HCT116 (cell line): Measurements from ENCODE around the gene CDC45. TPM values are rescaled to one million over a fixed set of nuclear protein-coding genes. Genes with fewer than 3 reads are reported as not detected.

Experiments used
- ATAC-seq: fragments of 200-7000 bp; cut with Tn5 transposase; 2 replicates; pipeline ENCODE4 v1.9.1; 2020; ENCODE audit warnings: mild to moderate bottlenecking, moderate library complexity
- BruUV-seq: library from RNA; stranded (reverse); fragments of 400-500 nt; replicated peaks from 2 replicates; lab custom pipeline; 2021; lab: Mats Ljungman, UMichigan
- CTCF ChIA-PET: fragments of 300-600 bp; sonication (Branson Sonifier 250); formaldehyde crosslinking; loops from one replicate; lab custom pipeline; 2021; ENCODE audit warnings: antibody characterized with exemption; lab: Charles Lee
- POLR2A ChIA-PET: fragments of 300-600, 350-600 bp; sonication (Branson Sonifier 250); formaldehyde crosslinking; loops from one replicate; lab custom pipeline; 2021; ENCODE audit warnings: antibody characterized with exemption; lab: Charles Lee
- RAD21 ChIA-PET, 2 experiments: fragments of 300-600 bp; sonication (Branson Sonifier 250); formaldehyde crosslinking; loops; one replicate each; lab custom pipeline; 2023; ENCODE audit warnings: low total read pairs in 2 of 2; ENCODE audit not compliant: uncharacterized antibody in 2 of 2, unreplicated experiment in 2 of 2, low non-redundant PET in 1 of 2; lab: Charles Lee
- DNase-seq: peaks from one replicate; pipeline ENCODE4 v3.0.0-alpha.2; 2010; ENCODE audit warnings: low read depth, low spot score
- H2AFZ ChIP-seq: fragments of 200-600 bp; shearing (Covaris generic), sonication (generic); 2 replicates; pipeline ENCODE4 v1.6.1; 2017; ENCODE audit warnings: low read depth, mixed run types, mixed read lengths, antibody characterized with exemption, low read length; ENCODE audit not compliant: poor library complexity, severe bottlenecking
- H3K27ac ChIP-seq: 2 replicates; pipeline ENCODE4 v1.5.1; 2012; ENCODE audit warnings: low read depth, low read length
- H3K27me3 ChIP-seq: fragments of 200-600 bp; sonication (generic); 2 replicates; pipeline ENCODE4 v1.6.1; 2016; ENCODE audit warnings: mixed run types, low read length, mixed read lengths; ENCODE audit not compliant: insufficient read depth
- H3K36me3 ChIP-seq, 2 experiments: fragments of 200-500 bp in 1 of 2; fragments of 200-600 bp in 1 of 2; sonication (Bioruptor generic) in 1 of 2; sonication (generic) in 1 of 2; 2 replicates each; pipeline versions ENCODE4 v1.5.1 to v1.6.1; 2014 to 2016; ENCODE audit warnings: low read length in 2 of 2, inconsistent platforms in 1 of 2, mixed read lengths in 1 of 2, mixed run types in 1 of 2; ENCODE audit not compliant: insufficient read depth in 2 of 2, control insufficient read depth in 1 of 2
- H3K4me1 ChIP-seq, 2 experiments: fragments of 200-600 bp in 1 of 2; sonication (generic) in 1 of 2; 2 replicates each; pipeline versions ENCODE4 v1.5.1 to v1.6.1; 2012 to 2017; ENCODE audit warnings: low read length in 2 of 2, inconsistent platforms in 1 of 2, mild to moderate bottlenecking in 1 of 2, mixed read lengths in 1 of 2, mixed run types in 1 of 2, moderate library complexity in 1 of 2; ENCODE audit not compliant: insufficient read depth in 2 of 2, control insufficient read depth in 1 of 2
- H3K4me2 ChIP-seq: fragments of 200-600 bp; sonication (generic); 2 replicates; pipeline ENCODE4 v1.6.1; 2017; ENCODE audit warnings: mixed run types, low read length, mixed read lengths
- H3K4me3 ChIP-seq, 2 experiments: fragments of 200-600 bp in 1 of 2; sonication (generic) in 1 of 2; replicated peaks in 1 of 2; 2 replicates each; pipeline ENCODE4 v1.5.1; 2011 to 2016; ENCODE audit warnings: low read length in 2 of 2, control low read depth in 1 of 2, low read depth in 1 of 2, mild to moderate bottlenecking in 1 of 2, mixed read lengths in 1 of 2, mixed run types in 1 of 2
- H3K79me2 ChIP-seq: fragments of 200-600 bp; sonication (generic); 2 replicates; pipeline ENCODE4 v1.6.1; 2017; ENCODE audit warnings: mild to moderate bottlenecking, mixed run types, low read length, moderate library complexity, mixed read lengths; ENCODE audit not compliant: insufficient read depth
- H3K9ac ChIP-seq: fragments of 200-600 bp; sonication (generic); 2 replicates; pipeline ENCODE4 v1.6.1; 2016; ENCODE audit warnings: low read length, mixed read lengths
- H3K9me2 ChIP-seq: fragments of 200-600 bp; sonication (generic), shearing (Covaris generic); 2 replicates; pipeline ENCODE4 v1.6.1; 2017; ENCODE audit warnings: mixed run types, mild to moderate bottlenecking, moderate library complexity; ENCODE audit not compliant: insufficient read depth
- H3K9me3 ChIP-seq, 2 experiments: fragments of 200-500 bp in 1 of 2; fragments of 200-600 bp in 1 of 2; sonication (Bioruptor generic) in 1 of 2; sonication (generic) in 1 of 2; 2 replicates each; pipeline ENCODE4 v1.6.1; 2014 to 2017; ENCODE audit warnings: low read length in 2 of 2, mixed read lengths in 2 of 2, inconsistent platforms in 1 of 2, low read depth in 1 of 2, mild to moderate bottlenecking in 1 of 2, mixed run types in 1 of 2, moderate library complexity in 1 of 2; ENCODE audit not compliant: control insufficient read depth in 1 of 2, insufficient read depth in 1 of 2
- H4K20me1 ChIP-seq: fragments of 200-600 bp; sonication (generic), shearing (Covaris generic); 2 replicates; pipeline ENCODE4 v1.6.1; 2017; ENCODE audit warnings: mixed run types, mild to moderate bottlenecking, moderate library complexity; ENCODE audit not compliant: insufficient read depth
- ATF3 ChIP-seq: IDR thresholded peaks from 2 replicates; pipeline ENCODE4 v1.6.1; 2012
- CBX3 ChIP-seq: IDR thresholded peaks from 2 replicates; pipeline ENCODE4 v1.6.1; 2012; ENCODE audit warnings: low read depth
- CTCF ChIP-seq, 3 experiments: fragments of 200-600 bp in 1 of 3; sonication (generic) in 1 of 3; IDR thresholded peaks in 2 of 3; conservative IDR thresholded peaks in 1 of 3; 2 replicates each; pipeline ENCODE4 v1.5.1; 2012 to 2017; ENCODE audit warnings: low read depth in 2 of 3, low read length in 2 of 3, antibody characterized with exemption in 1 of 3, borderline replicate concordance in 1 of 3, control low read depth in 1 of 3, mild to moderate bottlenecking in 1 of 3, mixed read lengths in 1 of 3, mixed run types in 1 of 3, moderate library complexity in 1 of 3; ENCODE audit not compliant: insufficient read depth in 1 of 3
- EGR1 ChIP-seq: IDR thresholded peaks from 2 replicates; pipeline ENCODE4 v1.6.1; 2012; ENCODE audit warnings: low read depth
- ELF1 ChIP-seq: IDR thresholded peaks from 2 replicates; pipeline ENCODE4 v1.6.1; 2012; ENCODE audit warnings: low read depth, borderline replicate concordance
- EZH2 ChIP-seq: fragments of 200-600 bp; sonication (generic); IDR thresholded peaks from 2 replicates; pipeline ENCODE4 v1.6.1; 2017; ENCODE audit warnings: antibody characterized with exemption, mixed run types
- EZH2phosphoT487 ChIP-seq: fragments of 200-600 bp; IDR thresholded peaks from 2 replicates; pipeline ENCODE4 v1.6.1; 2018; ENCODE audit warnings: antibody characterized with exemption, borderline replicate concordance
- FOSL1 ChIP-seq: IDR thresholded peaks from 2 replicates; pipeline ENCODE4 v1.6.1; 2012; ENCODE audit warnings: low read depth
- MAX ChIP-seq: IDR thresholded peaks from 2 replicates; pipeline ENCODE4 v1.6.1; 2012
- POLR2A ChIP-seq: IDR thresholded peaks from 2 replicates; pipeline ENCODE4 v1.7.0; 2011; ENCODE audit warnings: borderline replicate concordance; ENCODE audit not compliant: insufficient read depth, insufficient read length; ENCODE audit errors: extremely low read depth
- POLR2AphosphoS5 ChIP-seq: IDR thresholded peaks from 2 replicates; pipeline ENCODE4 v1.6.1; 2011; ENCODE audit warnings: mild to moderate bottlenecking, low read depth, low read length, moderate library complexity
- RAD21 ChIP-seq: IDR thresholded peaks from 2 replicates; pipeline ENCODE4 v1.6.1; 2012; ENCODE audit warnings: low read depth, mild to moderate bottlenecking
- SIN3A ChIP-seq: IDR thresholded peaks from 2 replicates; pipeline ENCODE4 v1.6.1; 2012; ENCODE audit warnings: low read depth
- SRF ChIP-seq: IDR thresholded peaks from 2 replicates; pipeline ENCODE4 v1.6.1; 2012; ENCODE audit warnings: low read depth
- TCF7L2 ChIP-seq: IDR thresholded peaks from 2 replicates; pipeline ENCODE4 v1.7.0; 2011; ENCODE audit warnings: borderline replicate concordance, inconsistent platforms; ENCODE audit not compliant: insufficient read depth, insufficient read length; ENCODE audit errors: extremely low read depth
- YY1 ChIP-seq: IDR thresholded peaks from 2 replicates; pipeline ENCODE4 v1.6.1; 2011; ENCODE audit warnings: low read length, low read depth, moderate library complexity, mild to moderate bottlenecking; ENCODE audit not compliant: insufficient replicate concordance; ENCODE audit errors: extremely low read depth
- ZNF274 ChIP-seq: fragments of 200-500 bp; sonication (Bioruptor generic); IDR thresholded peaks from 2 replicates; pipeline ENCODE4 v1.6.1; 2014; ENCODE audit warnings: mild to moderate bottlenecking, low read depth, low read length, inconsistent platforms
- intact Hi-C: fragments of 100-400 bp; cut with micrococcal nuclease; formaldehyde crosslinking; loops from 2 replicates; pipeline ENCODE4 v1.10.0; 2022
- total RNA-seq: library from RNA; stranded (reverse); gene quantifications from one replicate; pipeline ENCODE4 v1.2.1, GENCODE V29; 2021; ENCODE audit not compliant: unreplicated experiment

Gene CDC45
- total RNA-seq, 1 experiment from 2014 or later, result 43.4 TPM

- H3K27me3 ChIP-seq, result no peaks in the 10 kb centered on the region
- ATAC-seq (no peak), DNase-seq (no peak)
- H2AFZ ChIP-seq, result no peak overlapping the region
- no peak for TF ChIP-seq SIN3A
- TF ChIP-seq YY1, result no peak
- TF ChIP-seq POLR2A, result no peak
- no peak for TF ChIP-seq FOSL1
- TF ChIP-seq EZH2phosphoT487, result no peak
- TF ChIP-seq ZNF274, result no peak
- H3K4me1 ChIP-seq, result no peaks in the 10 kb centered on the region
- POLR2A ChIA-PET, result no interaction called here
- H3K4me2 ChIP-seq, result no peak overlapping the region
- peaks cover 3% of the 10 kb centered on the region; the same call in 1 of the 2 replicates for H3K79me2 ChIP-seq
- intact Hi-C loops, result no loop called here
- no peaks in the 10 kb centered on the region for H3K9me3 ChIP-seq
- no peaks in the 10 kb centered on the region for H3K9me2 ChIP-seq
- no TSS peak for BruUV-seq
- no peaks in the 10 kb centered on the region for H4K20me1 ChIP-seq
- H3K36me3 ChIP-seq, result peaks cover 47 to 48% of the 10 kb centered on the region in 2 experiments
- CTCF ChIA-PET, result no interaction called here
- H3K9ac ChIP-seq, result no peak overlapping the region
- no peak overlapping the region for H3K27ac ChIP-seq
- H3K4me3 ChIP-seq, result no peak overlapping the region
- RAD21 ChIA-PET, result no interaction called here
These were observed 24.7 kb upstream of the CDC45 start for GRCh38 chr22:19455033-19455432.

GRCh38 chr22:19455585-19456370, 23.9 kb upstream of the CDC45 start:
- ChIA-PET CTCF (no interaction called here), POLR2A (no interaction called here), RAD21 (no interaction called here)
- peaks cover 3% of the 10 kb centered on the region; the same call in 1 of the 2 replicates for H3K79me2 ChIP-seq
- no peak overlapping the region for H3K4me2 ChIP-seq
- no peaks in the 10 kb centered on the region for H4K20me1 ChIP-seq
- H3K36me3 ChIP-seq, result peaks cover 44 to 47% of the 10 kb centered on the region in 2 experiments
- no peaks in the 10 kb centered on the region for H3K9me3 ChIP-seq
- no TSS peak for BruUV-seq
- no peak overlapping the region for H2AFZ ChIP-seq
- intact Hi-C loops, result no loop called here
- H3K27ac ChIP-seq, result no peak overlapping the region
- no peaks in the 10 kb centered on the region for H3K27me3 ChIP-seq
- DNase-seq (no peak), ATAC-seq (no peak)
- H3K4me3 ChIP-seq, result no peak overlapping the region
- H3K4me1 ChIP-seq, result no peaks in the 10 kb centered on the region
- no peaks in the 10 kb centered on the region for H3K9me2 ChIP-seq
- no peak overlapping the region for H3K9ac ChIP-seq
- TF ChIP-seq POLR2A, result no peak
- no peak for TF ChIP-seq FOSL1
- no peak for TF ChIP-seq RAD21
- TF ChIP-seq SRF, result no peak
- no peak for TF ChIP-seq CBX3
- no peak for TF ChIP-seq EGR1
- no peak for TF ChIP-seq ATF3
- no peak for TF ChIP-seq ZNF274
- no peak for TF ChIP-seq SIN3A
- TF ChIP-seq ELF1, result no peak
- no peak for TF ChIP-seq CTCF (IDR thresholded peaks at IDR 0.05 in 2 of 3, conservative IDR thresholded peaks at IDR 0.05 in 1 of 3; ENCODE audit: borderline replicate concordance in 1 of 3, insufficient read depth in 1 of 3, low read depth in 2 of 3, low read length in 2 of 3)
- no peak for TF ChIP-seq MAX
- TF ChIP-seq EZH2, result no peak
- TF ChIP-seq TCF7L2, result no peak
- no peak for TF ChIP-seq EZH2phosphoT487
- no peak for TF ChIP-seq YY1
- no peak for TF ChIP-seq POLR2AphosphoS5
